Astrocyte of the cerebellum (primary cell): ENCODE data around the gene GTPBP1.

ENCODE experiments used
- DNase-seq: peaks from one replicate; pipeline ENCODE4 v3.0.0-alpha.2; 2011; ENCODE audit warnings: low read depth
- H3K4me3 ChIP-seq: 2 replicates; pipeline ENCODE4 v1.5.1; 2011; ENCODE audit warnings: mild to moderate bottlenecking, low read depth, low read length, moderate library complexity
- CTCF ChIP-seq: IDR thresholded peaks from 2 replicates; pipeline ENCODE4 v1.5.1; 2012; ENCODE audit warnings: low read length, low read depth, moderate library complexity, mild to moderate bottlenecking; ENCODE audit errors: missing control alignments
- in situ Hi-C: cut with HindIII; loops from 2 replicates; pipeline ENCODE4 v1.10.0; 2017; ENCODE audit warnings: low sequenced_read_pairs

GTPBP1 gene

GRCh38 chr22:38782402-38783094 lies 76.8 kb downstream of the GTPBP1 start:
- no peak for TF ChIP-seq CTCF
- H3K4me3 ChIP-seq = no peak overlapping the region
- no peak for DNase-seq
- in situ Hi-C loops = no loop called here
